ENCODE data around the gene IKZF1. TPM values are rescaled to one million over a fixed set of nuclear protein-coding genes. Genes with fewer than 3 reads are reported as not detected.

Gene IKZF1
- total and polyA plus RNA-seq, 9 of the 15 experiments (the other 6 are each of a cell fraction or from before 2014, with no cell fraction given) = 12.6 to 85.3 (median 44.7) TPM

DNA sequence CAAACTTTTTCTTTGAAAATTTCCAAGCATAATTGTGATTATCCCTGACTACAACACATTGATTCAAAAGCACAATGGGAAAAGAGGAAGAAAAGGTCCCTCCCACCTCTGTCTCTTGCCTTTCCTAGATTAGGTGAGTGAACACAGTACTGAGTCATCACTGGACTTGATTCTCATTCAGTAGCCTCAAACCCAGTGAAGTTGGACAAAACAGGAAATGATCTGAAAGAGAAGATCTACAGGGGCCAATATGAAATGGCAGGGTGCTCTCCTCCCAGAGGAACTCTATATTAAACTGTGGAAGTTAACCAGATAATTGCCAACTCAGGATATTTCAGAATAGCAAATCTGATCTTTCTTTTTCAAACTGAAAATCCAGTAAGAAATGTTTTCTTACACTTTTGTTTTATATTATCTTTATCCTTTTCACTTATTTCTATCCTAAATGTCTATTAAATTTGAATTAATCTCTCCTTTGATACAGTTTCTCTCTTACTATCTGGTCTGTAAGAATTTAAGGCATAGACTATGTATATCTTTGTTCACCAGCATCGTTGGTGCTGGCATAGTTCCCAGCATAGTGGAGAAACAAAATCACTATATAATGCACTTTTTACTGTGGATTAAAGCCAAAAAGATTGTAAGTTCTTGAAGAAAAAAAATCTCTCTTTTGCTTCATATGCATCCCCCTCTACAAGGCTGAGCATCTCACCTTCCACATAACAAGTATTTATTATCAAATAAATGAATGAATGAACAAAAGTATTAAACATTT, 41.4 kb upstream of the IKZF1 start:
- BruUV-seq (replicated peaks) = no TSS peak
- no peak overlapping the region for H3K4me3 ChIP-seq
- H3K9me3 ChIP-seq (replicated peaks; ENCODE audit: control insufficient read depth, insufficient read depth, low read depth, low read length) = no peaks in the 10 kb centered on the region
- FAIRE-seq (peak; percentile 85), DNase-seq (ENCODE audit: extremely low read depth in 1 of 4, low spot score in 3 of 4) (peak in 2 of 4 experiments; percentile 64 to 81), ATAC-seq (peak; percentile 86)
- H3K27me3 ChIP-seq (ENCODE audit: control insufficient read depth in 2 of 2, insufficient read depth in 2 of 2, low read length in 2 of 2) = no peaks in the 10 kb centered on the region
- 0% methylated on average over 1 of the region's 1 CpG for WGBS (ENCODE audit: insufficient coverage, low coverage, missing lambda C conversion rate)
- H4K20me1 ChIP-seq (replicated peaks; ENCODE audit: control insufficient read depth, insufficient read depth, low read length) = no peaks in the 10 kb centered on the region
- peak overlapping the region; percentile 75 for H2AFZ ChIP-seq (ENCODE audit: low read depth, low read length)
- no peaks in the 10 kb centered on the region for H3K36me3 ChIP-seq (ENCODE audit: control insufficient read depth, insufficient read depth, low read length)
- H3K4me1 ChIP-seq (replicated peaks in 1 of 2; ENCODE audit: control insufficient read depth in 2 of 2, insufficient read depth in 2 of 2, low read length in 2 of 2) = peaks cover 6 to 49% of the 10 kb centered on the region in 2 experiments
- in situ Hi-C loops (cut with MboI) (no loop called here), intact Hi-C loops (cut with micrococcal nuclease) (no loop called here)
- no peak overlapping the region for H3K9ac ChIP-seq (ENCODE audit: insufficient read depth in 1 of 2, low read depth in 2 of 2, low read length in 2 of 2)
- ChIA-PET POLR2A (interaction anchor here (1.0 to 1.2 kb wide), 2 partner anchors 11 to 19 kb away, joined by 4 read pairs; no protein-coding TSS in a partner anchor), CTCF (ENCODE audit: low intra/inter-chr PET ratio) (no interaction called here)
- no peaks in the 10 kb centered on the region for H3K79me2 ChIP-seq (ENCODE audit: control insufficient read depth, insufficient read depth, low read length)
- H3K27ac ChIP-seq (ENCODE audit: extremely low read depth, low read depth, low read length) = peak overlapping the region; percentile 16; the same call in 1 of the 3 replicates
- H3K4me2 ChIP-seq (ENCODE audit: insufficient read depth, low read length) = peak overlapping the region; percentile 22; the same call in 1 of the 2 replicates
- H3K9me1 ChIP-seq (ENCODE audit: control insufficient read depth, insufficient read depth, low read length) = no peaks in the 10 kb centered on the region
- TF ChIP-seq, protein P1, sequence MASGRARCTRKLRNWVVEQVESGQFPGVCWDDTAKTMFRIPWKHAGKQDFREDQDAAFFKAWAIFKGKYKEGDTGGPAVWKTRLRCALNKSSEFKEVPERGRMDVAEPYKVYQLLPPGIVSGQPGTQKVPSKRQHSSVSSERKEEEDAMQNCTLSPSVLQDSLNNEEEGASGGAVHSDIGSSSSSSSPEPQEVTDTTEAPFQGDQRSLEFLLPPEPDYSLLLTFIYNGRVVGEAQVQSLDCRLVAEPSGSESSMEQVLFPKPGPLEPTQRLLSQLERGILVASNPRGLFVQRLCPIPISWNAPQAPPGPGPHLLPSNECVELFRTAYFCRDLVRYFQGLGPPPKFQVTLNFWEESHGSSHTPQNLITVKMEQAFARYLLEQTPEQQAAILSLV (tag; IDR thresholded peaks at IDR 0.05) = no peak
- peak; percentile 78 for TF ChIP-seq SMARCE1 (IDR thresholded peaks at IDR 0.05)
- TF ChIP-seq ATF7 (IDR thresholded peaks at IDR 0.05) = peak; percentile 38; the same call in 1 of the 2 replicates
- TF ChIP-seq, protein P2, sequence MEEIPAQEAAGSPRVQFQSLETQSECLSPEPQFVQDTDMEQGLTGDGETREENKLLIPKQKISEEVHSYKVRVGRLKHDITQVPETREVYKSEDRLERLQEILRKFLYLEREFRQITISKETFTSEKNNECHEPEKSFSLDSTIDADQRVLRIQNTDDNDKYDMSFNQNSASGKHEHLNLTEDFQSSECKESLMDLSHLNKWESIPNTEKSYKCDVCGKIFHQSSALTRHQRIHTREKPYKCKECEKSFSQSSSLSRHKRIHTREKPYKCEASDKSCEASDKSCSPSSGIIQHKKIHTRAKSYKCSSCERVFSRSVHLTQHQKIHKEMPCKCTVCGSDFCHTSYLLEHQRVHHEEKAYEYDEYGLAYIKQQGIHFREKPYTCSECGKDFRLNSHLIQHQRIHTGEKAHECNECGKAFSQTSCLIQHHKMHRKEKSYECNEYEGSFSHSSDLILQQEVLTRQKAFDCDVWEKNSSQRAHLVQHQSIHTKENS (CRISPR knock-in tag; IDR thresholded peaks at IDR 0.05) = no peak
- TF ChIP-seq NFIC (IDR thresholded peaks at IDR 0.05) = 0 out of 2 replicates have a peak, but pooled peaks have one; percentile 43
- TF ChIP-seq, protein P3, sequence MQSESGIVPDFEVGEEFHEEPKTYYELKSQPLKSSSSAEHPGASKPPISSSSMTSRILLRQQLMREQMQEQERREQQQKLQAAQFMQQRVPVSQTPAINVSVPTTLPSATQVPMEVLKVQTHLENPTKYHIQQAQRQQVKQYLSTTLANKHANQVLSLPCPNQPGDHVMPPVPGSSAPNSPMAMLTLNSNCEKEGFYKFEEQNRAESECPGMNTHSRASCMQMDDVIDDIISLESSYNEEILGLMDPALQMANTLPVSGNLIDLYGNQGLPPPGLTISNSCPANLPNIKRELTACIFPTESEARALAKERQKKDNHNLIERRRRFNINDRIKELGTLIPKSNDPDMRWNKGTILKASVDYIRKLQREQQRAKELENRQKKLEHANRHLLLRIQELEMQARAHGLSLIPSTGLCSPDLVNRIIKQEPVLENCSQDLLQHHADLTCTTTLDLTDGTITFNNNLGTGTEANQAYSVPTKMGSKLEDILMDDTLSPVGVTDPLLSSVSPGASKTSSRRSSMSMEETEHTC (IDR thresholded peaks at IDR 0.05) = no peak
- TF ChIP-seq CBFA2T2 (conservative IDR thresholded peaks at IDR 0.05) = no peak
- peak; percentile 91 for TF ChIP-seq C11orf30 (IDR thresholded peaks at IDR 0.05; ENCODE audit: low read depth)
- TF ChIP-seq NFE2 (IDR thresholded peaks at IDR 0.05; ENCODE audit: low read depth) = peak; percentile 83
- no peak for TF ChIP-seq ZC3H8 (IDR thresholded peaks at IDR 0.05)
- TF ChIP-seq, protein P4, sequence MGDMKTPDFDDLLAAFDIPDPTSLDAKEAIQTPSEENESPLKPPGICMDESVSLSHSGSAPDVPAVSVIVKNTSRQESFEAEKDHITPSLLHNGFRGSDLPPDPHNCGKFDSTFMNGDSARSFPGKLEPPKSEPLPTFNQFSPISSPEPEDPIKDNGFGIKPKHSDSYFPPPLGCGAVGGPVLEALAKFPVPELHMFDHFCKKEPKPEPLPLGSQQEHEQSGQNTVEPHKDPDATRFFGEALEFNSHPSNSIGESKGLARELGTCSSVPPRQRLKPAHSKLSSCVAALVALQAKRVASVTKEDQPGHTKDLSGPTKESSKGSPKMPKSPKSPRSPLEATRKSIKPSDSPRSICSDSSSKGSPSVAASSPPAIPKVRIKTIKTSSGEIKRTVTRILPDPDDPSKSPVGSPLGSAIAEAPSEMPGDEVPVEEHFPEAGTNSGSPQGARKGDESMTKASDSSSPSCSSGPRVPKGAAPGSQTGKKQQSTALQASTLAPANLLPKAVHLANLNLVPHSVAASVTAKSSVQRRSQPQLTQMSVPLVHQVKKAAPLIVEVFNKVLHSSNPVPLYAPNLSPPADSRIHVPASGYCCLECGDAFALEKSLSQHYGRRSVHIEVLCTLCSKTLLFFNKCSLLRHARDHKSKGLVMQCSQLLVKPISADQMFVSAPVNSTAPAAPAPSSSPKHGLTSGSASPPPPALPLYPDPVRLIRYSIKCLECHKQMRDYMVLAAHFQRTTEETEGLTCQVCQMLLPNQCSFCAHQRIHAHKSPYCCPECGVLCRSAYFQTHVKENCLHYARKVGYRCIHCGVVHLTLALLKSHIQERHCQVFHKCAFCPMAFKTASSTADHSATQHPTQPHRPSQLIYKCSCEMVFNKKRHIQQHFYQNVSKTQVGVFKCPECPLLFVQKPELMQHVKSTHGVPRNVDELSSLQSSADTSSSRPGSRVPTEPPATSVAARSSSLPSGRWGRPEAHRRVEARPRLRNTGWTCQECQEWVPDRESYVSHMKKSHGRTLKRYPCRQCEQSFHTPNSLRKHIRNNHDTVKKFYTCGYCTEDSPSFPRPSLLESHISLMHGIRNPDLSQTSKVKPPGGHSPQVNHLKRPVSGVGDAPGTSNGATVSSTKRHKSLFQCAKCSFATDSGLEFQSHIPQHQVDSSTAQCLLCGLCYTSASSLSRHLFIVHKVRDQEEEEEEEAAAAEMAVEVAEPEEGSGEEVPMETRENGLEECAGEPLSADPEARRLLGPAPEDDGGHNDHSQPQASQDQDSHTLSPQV (IDR thresholded peaks at IDR 0.05) = 0 out of 2 replicates have a peak, but pooled peaks have one; percentile 36
- TF ChIP-seq POLR2H (tag; IDR thresholded peaks at IDR 0.05; ENCODE audit: low read depth) = 0 out of 2 replicates have a peak, but pooled peaks have one; percentile 16
- no peak for TF ChIP-seq ELF2 (CRISPR knock-in tag; IDR thresholded peaks at IDR 0.05)
- no peak for TF ChIP-seq TEAD2 (tag; IDR thresholded peaks at IDR 0.05)
- TF ChIP-seq ARID1B (IDR thresholded peaks at IDR 0.05) = peak; percentile 81
